Measurements from ENCODE around the gene OR51G1.
"Not testable (repeated sequence)": the region's sequence is repeated elsewhere in the genome, so short reads cannot be mapped to it uniquely, and the experiment has no call there.

Gene OR51G1, protein sequence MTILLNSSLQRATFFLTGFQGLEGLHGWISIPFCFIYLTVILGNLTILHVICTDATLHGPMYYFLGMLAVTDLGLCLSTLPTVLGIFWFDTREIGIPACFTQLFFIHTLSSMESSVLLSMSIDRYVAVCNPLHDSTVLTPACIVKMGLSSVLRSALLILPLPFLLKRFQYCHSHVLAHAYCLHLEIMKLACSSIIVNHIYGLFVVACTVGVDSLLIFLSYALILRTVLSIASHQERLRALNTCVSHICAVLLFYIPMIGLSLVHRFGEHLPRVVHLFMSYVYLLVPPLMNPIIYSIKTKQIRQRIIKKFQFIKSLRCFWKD

GRCh38 chr11:4924239-4924638, at the start of gene OR51G1:
OR51G1 (minus strand) TSS chr11:4924339; CDS start chr11:4924339, 0 bp downstream.
- H3K4me3 ChIP-seq (ENCODE audit: low read depth, low read length): no peak within 1 kb of the TSS
- no peak within 1 kb of the TSS for H3K27ac ChIP-seq
- no peak for DNase-seq
- in situ Hi-C loops (cut with HindIII; ENCODE audit: low pct_ligation_motif_present, low sequenced_read_pairs): no loop called here
- no peaks in the 10 kb centered on the region for H3K36me3 ChIP-seq (replicated peaks)
- H3K27me3 ChIP-seq (replicated peaks): no peaks in the 10 kb centered on the region
- TF ChIP-seq, protein P1, sequence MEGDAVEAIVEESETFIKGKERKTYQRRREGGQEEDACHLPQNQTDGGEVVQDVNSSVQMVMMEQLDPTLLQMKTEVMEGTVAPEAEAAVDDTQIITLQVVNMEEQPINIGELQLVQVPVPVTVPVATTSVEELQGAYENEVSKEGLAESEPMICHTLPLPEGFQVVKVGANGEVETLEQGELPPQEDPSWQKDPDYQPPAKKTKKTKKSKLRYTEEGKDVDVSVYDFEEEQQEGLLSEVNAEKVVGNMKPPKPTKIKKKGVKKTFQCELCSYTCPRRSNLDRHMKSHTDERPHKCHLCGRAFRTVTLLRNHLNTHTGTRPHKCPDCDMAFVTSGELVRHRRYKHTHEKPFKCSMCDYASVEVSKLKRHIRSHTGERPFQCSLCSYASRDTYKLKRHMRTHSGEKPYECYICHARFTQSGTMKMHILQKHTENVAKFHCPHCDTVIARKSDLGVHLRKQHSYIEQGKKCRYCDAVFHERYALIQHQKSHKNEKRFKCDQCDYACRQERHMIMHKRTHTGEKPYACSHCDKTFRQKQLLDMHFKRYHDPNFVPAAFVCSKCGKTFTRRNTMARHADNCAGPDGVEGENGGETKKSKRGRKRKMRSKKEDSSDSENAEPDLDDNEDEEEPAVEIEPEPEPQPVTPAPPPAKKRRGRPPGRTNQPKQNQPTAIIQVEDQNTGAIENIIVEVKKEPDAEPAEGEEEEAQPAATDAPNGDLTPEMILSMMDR (IDR thresholded peaks at IDR 0.05; ENCODE audit: low read depth, low read length, missing control alignments): no peak

DNA sequence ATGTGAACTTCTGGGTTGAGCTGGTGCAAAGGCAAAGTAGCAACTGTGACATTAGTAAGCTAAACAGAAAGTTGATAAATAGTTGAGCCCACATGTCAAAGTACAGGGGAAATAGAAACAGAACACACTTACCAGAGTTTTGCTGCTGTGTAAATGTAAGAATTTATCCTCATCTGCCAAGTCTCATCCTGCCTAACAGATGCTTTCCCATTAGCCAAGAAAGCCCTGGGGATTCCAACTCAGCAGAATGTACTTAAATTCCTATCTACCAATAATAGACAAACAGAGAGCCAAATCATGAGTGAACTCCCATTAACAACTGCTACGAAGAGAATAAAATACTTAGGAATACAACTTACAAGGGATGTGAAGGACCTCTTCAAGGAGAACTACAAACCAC, 38.7 kb upstream of the OR51G1 start:
- Histone ChIP-seq H3K36me3 (replicated peaks) (no peaks in the 10 kb centered on the region), H3K27me3 (replicated peaks) (no peaks in the 10 kb centered on the region), H3K27ac (no peak overlapping the region), H3K4me3 (ENCODE audit: low read depth, low read length) (no peak overlapping the region)
- TF ChIP-seq, protein P1 (IDR thresholded peaks at IDR 0.05; ENCODE audit: low read depth, low read length, missing control alignments): no peak
- in situ Hi-C loops (cut with HindIII; ENCODE audit: low pct_ligation_motif_present, low sequenced_read_pairs): no loop called here
- no peak for DNase-seq

DNA sequence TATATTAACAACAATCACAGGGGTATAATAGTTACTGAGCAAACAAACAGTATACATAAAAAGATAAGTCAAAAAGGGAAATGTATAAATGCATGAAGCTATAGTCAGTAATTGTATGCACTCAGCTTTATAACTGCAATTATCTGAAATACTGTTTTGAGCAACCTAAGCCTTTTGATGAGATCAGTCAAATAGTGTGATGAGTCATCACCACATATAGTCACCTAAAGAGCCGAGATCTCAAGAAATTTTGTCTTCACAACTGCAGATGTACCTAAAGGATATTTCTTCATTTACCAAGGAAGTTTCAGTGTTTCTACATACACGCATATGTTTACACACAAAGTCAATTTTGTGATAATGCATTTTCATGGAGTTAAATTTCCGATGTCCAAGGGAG, 36.7 kb upstream of the OR51G1 start:
- no peak overlapping the region for H3K4me3 ChIP-seq (ENCODE audit: low read depth, low read length)
- TF ChIP-seq, protein P1 (IDR thresholded peaks at IDR 0.05; ENCODE audit: low read depth, low read length, missing control alignments): no peak
- no peaks in the 10 kb centered on the region for H3K27me3 ChIP-seq (replicated peaks)
- H3K27ac ChIP-seq: no peak overlapping the region
- no peaks in the 10 kb centered on the region for H3K36me3 ChIP-seq (replicated peaks)
- DNase-seq: no peak
- in situ Hi-C loops (cut with HindIII; ENCODE audit: low pct_ligation_motif_present, low sequenced_read_pairs): no loop called here

- in situ Hi-C loops (cut with HindIII; ENCODE audit: low pct_ligation_motif_present, low sequenced_read_pairs): no loop called here
- Histone ChIP-seq H3K27me3 (replicated peaks) (no peaks in the 10 kb centered on the region), H3K36me3 (replicated peaks) (no peaks in the 10 kb centered on the region), H3K27ac (no peak overlapping the region), H3K4me3 (ENCODE audit: low read depth, low read length) (no peak overlapping the region)
- TF ChIP-seq, protein P1 (IDR thresholded peaks at IDR 0.05; ENCODE audit: low read depth, low read length, missing control alignments): no peak
- no peak for DNase-seq
Measured at GRCh38 chr11:4957396-4957795, 33.3 kb upstream of the OR51G1 start.

GRCh38 chr11:4955613-4956012, 31.5 kb upstream of the OR51G1 start, which contains the start of gene OR51A2:
OR51A2 (minus strand) TSS chr11:4955713; CDS start chr11:4955713, 0 bp downstream.
- in situ Hi-C loops (cut with HindIII; ENCODE audit: low pct_ligation_motif_present, low sequenced_read_pairs); H3K27ac ChIP-seq; H3K4me3 ChIP-seq (ENCODE audit: low read depth, low read length); H3K36me3 ChIP-seq (replicated peaks); DNase-seq; H3K27me3 ChIP-seq (replicated peaks): not testable (repeated sequence)

DNA sequence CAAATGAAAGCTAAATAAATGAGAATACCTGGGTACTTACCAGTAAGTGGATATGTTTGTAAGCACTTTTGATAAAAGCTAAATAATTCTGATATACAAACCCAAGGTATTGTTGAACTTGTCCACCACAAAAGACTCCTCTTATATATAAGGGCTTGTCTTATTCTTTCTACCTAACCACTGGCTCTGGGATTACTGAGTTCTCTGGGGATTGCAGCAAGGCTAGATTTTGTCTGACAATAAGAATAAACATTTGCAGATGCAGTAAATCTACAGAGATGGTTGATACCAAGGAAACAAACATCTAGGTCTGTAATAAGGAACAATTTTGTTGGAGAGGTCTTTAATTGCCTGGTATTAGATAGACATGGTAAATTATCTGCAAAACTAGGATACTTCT, 23.4 kb upstream of the OR51G1 start, which contains the start of gene OR51A4:
Gene OR51A4, minus strand, starts transcription at position 101 of the 400 bp plus-strand sequence. CDS start 505 bp downstream, outside the sequence.
- in situ Hi-C loops (cut with HindIII; ENCODE audit: low pct_ligation_motif_present, low sequenced_read_pairs): no loop called here
- TF ChIP-seq, protein P1 (IDR thresholded peaks at IDR 0.05; ENCODE audit: low read depth, low read length, missing control alignments): no peak
- Histone ChIP-seq H3K27ac (no peak within 1 kb of the TSS), H3K4me3 (ENCODE audit: low read depth, low read length) (no peak within 1 kb of the TSS), H3K27me3 (replicated peaks) (no peaks in the 10 kb centered on the region), H3K36me3 (replicated peaks) (no peaks in the 10 kb centered on the region)
- no peak for DNase-seq

Measured in brain microvascular endothelial cell (primary cell).